IMR-90 (cell line): Measurements from ENCODE around the gene NCLN. TPM values are rescaled to one million over a fixed set of nuclear protein-coding genes. Genes with fewer than 3 reads are reported as not detected.
"Not testable (repeated sequence)": the region's sequence is repeated elsewhere in the genome, so short reads cannot be mapped to it uniquely, and the experiment has no call there.

ENCODE experiments used
- ATAC-seq: fragments of 200-7000 bp; cut with Tn5 transposase; 2 replicates; pipeline ENCODE4 v1.9.1; 2020; ENCODE audit warnings: low read depth, mild to moderate bottlenecking, moderate library complexity
- BruUV-seq: library from RNA; stranded (reverse); fragments of 400-500 nt; replicated peaks from 2 replicates; lab custom pipeline; 2021; lab: Mats Ljungman, UMichigan
- CTCF ChIA-PET: fragments of 300-600 bp; formaldehyde crosslinking; extraction: SDS; loops from one replicate; lab custom pipeline; 2021; ENCODE audit warnings: antibody characterized with exemption; lab: Yijun Ruan, JAX
- POLR2A ChIA-PET: fragments of 300-600 bp; sonication (Branson Sonifier 250); formaldehyde crosslinking; loops from one replicate; lab custom pipeline; 2022; ENCODE audit warnings: antibody characterized with exemption; ENCODE audit not compliant: unreplicated experiment; lab: Charles Lee
- DNase-seq: peaks from one replicate; pipeline ENCODE4 v3.0.0; 2013
- H2AFZ ChIP-seq: replicated peaks from 2 replicates; pipeline ENCODE3; 2013; ENCODE audit warnings: low read length, mild to moderate bottlenecking; ENCODE audit not compliant: poor library complexity
- H2AK5ac ChIP-seq: 2 replicates; pipeline ENCODE4 v1.6.1; 2013; ENCODE audit warnings: low read depth, low read length, inconsistent platforms
- H2AK9ac ChIP-seq: replicated peaks from 2 replicates; pipeline ENCODE3; 2013; ENCODE audit warnings: mild to moderate bottlenecking, low read depth, low read length, moderate library complexity; ENCODE audit not compliant: poor library complexity
- H2BK120ac ChIP-seq: 2 replicates; pipeline ENCODE4 v1.6.1; 2013; ENCODE audit warnings: low read depth, low read length, inconsistent platforms
- H2BK15ac ChIP-seq: 3 replicates; pipeline ENCODE4 v1.6.1; 2013; ENCODE audit warnings: low read depth, low read length, inconsistent platforms
- H2BK20ac ChIP-seq: 2 replicates; pipeline ENCODE4 v1.6.1; 2013; ENCODE audit warnings: low read depth, mild to moderate bottlenecking, inconsistent platforms, low read length, moderate library complexity
- H2BK5ac ChIP-seq: 2 replicates; pipeline ENCODE4 v1.6.1; 2013; ENCODE audit warnings: mild to moderate bottlenecking, low read depth, low read length, inconsistent platforms; ENCODE audit not compliant: poor library complexity, severe bottlenecking
- H3K14ac ChIP-seq: replicated peaks from 2 replicates; pipeline ENCODE4 v1.6.1; 2013; ENCODE audit warnings: low read depth, low read length, inconsistent platforms
- H3K18ac ChIP-seq: 2 replicates; pipeline ENCODE4 v1.6.1; 2013; ENCODE audit warnings: low read depth, low read length, control low read depth
- H3K23ac ChIP-seq: 2 replicates; pipeline ENCODE4 v1.6.1; 2013; ENCODE audit warnings: low read depth, low read length, inconsistent platforms
- H3K27ac ChIP-seq: 2 replicates; pipeline ENCODE4 v1.5.1; 2013; ENCODE audit warnings: mild to moderate bottlenecking, control low read depth, low read length; ENCODE audit not compliant: insufficient read depth
- H3K27me3 ChIP-seq: 2 replicates; pipeline ENCODE4 v1.6.1; 2013; ENCODE audit warnings: low read length; ENCODE audit not compliant: control insufficient read depth, insufficient read depth
- H3K36me3 ChIP-seq: 2 replicates; pipeline ENCODE4 v1.6.1; 2013; ENCODE audit warnings: low read length, mixed read lengths; ENCODE audit not compliant: control insufficient read depth, insufficient read depth
- H3K4ac ChIP-seq: 2 replicates; pipeline ENCODE4 v1.6.1; 2013; ENCODE audit warnings: low read depth, low read length, inconsistent platforms
- H3K4me1 ChIP-seq: 2 replicates; pipeline ENCODE4 v1.6.1; 2013; ENCODE audit warnings: low read length, mixed read lengths; ENCODE audit not compliant: control insufficient read depth, insufficient read depth
- H3K4me2 ChIP-seq: 2 replicates; pipeline ENCODE4 v1.6.1; 2013; ENCODE audit warnings: low read depth, mild to moderate bottlenecking, control low read depth, low read length, moderate library complexity
- H3K4me3 ChIP-seq: 2 replicates; pipeline ENCODE4 v1.5.1; 2013; ENCODE audit warnings: low read depth, mild to moderate bottlenecking, control low read depth, low read length, moderate library complexity; ENCODE audit not compliant: insufficient read depth
- H3K56ac ChIP-seq: 2 replicates; pipeline ENCODE4 v1.6.1; 2013; ENCODE audit warnings: low read length, inconsistent platforms; ENCODE audit not compliant: insufficient read depth; ENCODE audit errors: extremely low read depth
- H3K79me1 ChIP-seq, 2 experiments: 2 replicates each; pipeline ENCODE4 v1.6.1; 2013; ENCODE audit warnings: low read length in 2 of 2, inconsistent platforms in 1 of 2, low read depth in 1 of 2
- H3K9ac ChIP-seq: 2 replicates; pipeline ENCODE4 v1.6.1; 2013; ENCODE audit warnings: low read depth, low read length, control low read depth
- H3K9me1 ChIP-seq: 2 replicates; pipeline ENCODE4 v1.6.1; 2013; ENCODE audit warnings: low read length, inconsistent platforms; ENCODE audit not compliant: insufficient read depth
- H3K9me3 ChIP-seq: 2 replicates; pipeline ENCODE4 v1.6.1; 2013; ENCODE audit warnings: low read length; ENCODE audit not compliant: control insufficient read depth, insufficient read depth
- H4K20me1 ChIP-seq: 2 replicates; pipeline ENCODE4 v1.6.1; 2013; ENCODE audit warnings: low read length, inconsistent platforms; ENCODE audit not compliant: insufficient read depth
- H4K5ac ChIP-seq: 2 replicates; pipeline ENCODE4 v1.6.1; 2013; ENCODE audit warnings: mild to moderate bottlenecking, low read depth, low read length, control low read depth
- H4K8ac ChIP-seq, 2 experiments: 2 replicates each; pipeline ENCODE4 v1.6.1; 2013; ENCODE audit warnings: low read depth in 2 of 2, low read length in 2 of 2, control low read depth in 1 of 2, inconsistent platforms in 1 of 2
- H4K91ac ChIP-seq: 2 replicates; pipeline ENCODE4 v1.6.1; 2013; ENCODE audit warnings: low read depth, low read length, inconsistent platforms; ENCODE audit not compliant: insufficient read depth
- BHLHE40 ChIP-seq: fragments of 150-350 bp; IDR thresholded peaks from 2 replicates; pipeline ENCODE4 v1.6.1; 2016; ENCODE audit warnings: mild to moderate bottlenecking, low read depth, low read length
- CEBPB ChIP-seq: IDR thresholded peaks from 2 replicates; pipeline ENCODE4 v1.6.1; 2012; ENCODE audit warnings: low read depth, low read length, improper control_type of control experiment
- CHD1 ChIP-seq: IDR thresholded peaks from 2 replicates; pipeline ENCODE4 v1.6.1; 2012; ENCODE audit warnings: low read depth, low read length, improper control_type of control experiment
- FOS ChIP-seq: fragments of 150-350 bp; IDR thresholded peaks from 2 replicates; pipeline ENCODE4 v1.6.1; 2016; ENCODE audit warnings: low read depth, low read length
- MAFK ChIP-seq: IDR thresholded peaks from 2 replicates; pipeline ENCODE4 v1.6.1; 2012; ENCODE audit warnings: low read depth, low read length, improper control_type of control experiment
- MXI1 ChIP-seq: IDR thresholded peaks from 2 replicates; pipeline ENCODE4 v1.6.1; 2012; ENCODE audit warnings: low read depth, mild to moderate bottlenecking, low read length, moderate library complexity, borderline replicate concordance
- NFE2L2 ChIP-seq: fragments of 150-350 bp; IDR thresholded peaks from 2 replicates; pipeline ENCODE4 v1.6.1; 2016; ENCODE audit warnings: low read depth, mild to moderate bottlenecking, low read length
- POLR2A ChIP-seq: IDR thresholded peaks from 2 replicates; pipeline ENCODE4 v1.6.1; 2012; ENCODE audit warnings: mild to moderate bottlenecking, low read depth, low read length
- RAD21 ChIP-seq: IDR thresholded peaks from 2 replicates; pipeline ENCODE4 v1.6.1; 2012; ENCODE audit warnings: low read length, improper control_type of control experiment
- RCOR1 ChIP-seq: IDR thresholded peaks from 2 replicates; pipeline ENCODE4 v1.6.1; 2012; ENCODE audit warnings: mild to moderate bottlenecking, low read length, improper control_type of control experiment; ENCODE audit not compliant: insufficient replicate concordance
- SMC3 ChIP-seq: fragments of 150-350 bp; IDR thresholded peaks from 2 replicates; pipeline ENCODE4 v1.6.1; 2016; ENCODE audit warnings: low read depth, mild to moderate bottlenecking, antibody characterized with exemption, low read length, moderate library complexity
- USF2 ChIP-seq: fragments of 150-350 bp; IDR thresholded peaks from 2 replicates; pipeline ENCODE4 v1.6.1; 2017; ENCODE audit warnings: mild to moderate bottlenecking, antibody characterized with exemption, low read length, low read depth
- WGBS, 2 experiments: methylation state at CpG; one replicate each; pipeline versions ENCODE4 v1.1.5 to v1.1.7; 2013; ENCODE audit warnings: missing lambda C conversion rate in 2 of 2; ENCODE audit not compliant: insufficient read length in 1 of 2; ENCODE audit errors: extremely low coverage in 2 of 2; 5-methylcytosine and 5-hydroxymethylcytosine counted together
- dilution Hi-C: fragments of 300-500 bp; cut with HindIII; formaldehyde crosslinking; loops from one replicate; pipeline ENCODE4 v1.14.3; 2018; ENCODE audit warnings: low sequenced_read_pairs; ENCODE audit not compliant: unreplicated experiment
- in situ Hi-C: fragments of 300-500 bp; cut with MboI; formaldehyde crosslinking; loops from 3 replicates; pipeline ENCODE4 v1.14.3; 2019; ENCODE audit warnings: low sequenced_read_pairs, inconsistent platforms, mixed read lengths
- intact Hi-C: fragments of 100-400 bp; cut with micrococcal nuclease; formaldehyde crosslinking; loops from 2 replicates; pipeline ENCODE4 v1.10.0; 2022
- polyA plus RNA-seq, 3 experiments: library from polyadenylated mRNA; depleted of rRNA; stranded (reverse); fragments of >200 nt; gene quantifications; 2 replicates each; pipeline ENCODE4 v1.2.3, GENCODE V29; 2012; ENCODE audit warnings: low replicate concordance in 1 of 3
- total RNA-seq: library from RNA; depleted of rRNA; stranded (reverse); fragments of >200 nt; gene quantifications from 2 replicates; pipeline ENCODE4 v1.2.3, GENCODE V29; 2012

NCLN gene
- total and polyA plus RNA-seq, 2 of the 4 experiments (the other 2 are of a cell fraction), result 32.8 to 90.8 TPM

GRCh38 chr19:3220576-3220975 lies 34.8 kb downstream of the NCLN start:
- H3K9me3 ChIP-seq, result no peaks in the 10 kb centered on the region
- no peak for ATAC-seq

GRCh38 chr19:3221576-3221975 lies 35.8 kb downstream of the NCLN start:
- WGBS, 2 experiments, result 54% methylated on average over 2 of the region's 5 CpGs; no CpG with 5 or more reads in 1 of the 2 experiments
- not testable (repeated sequence) for ATAC-seq

More at GRCh38 chr19:3220576-3220975, 34.8 kb downstream of the NCLN start:
- dilution Hi-C loops (no loop called here), in situ Hi-C loops (no loop called here), intact Hi-C loops (no loop called here)
- Histone ChIP-seq H4K5ac (no peak overlapping the region), H3K4me3 (no peak overlapping the region), H3K23ac (no peak overlapping the region), H3K79me1 (no peaks in the 10 kb centered on the region), H3K36me3 (no peaks in the 10 kb centered on the region), H2AK9ac (no peak overlapping the region), H3K4me1 (peaks cover 2% of the 10 kb centered on the region; the same call in 1 of the 2 replicates), H3K9me1 (no peaks in the 10 kb centered on the region), H3K56ac (no peak overlapping the region), H3K9ac (no peak overlapping the region), H3K4ac (no peak overlapping the region), H2BK20ac (no peak overlapping the region), H3K18ac (no peak overlapping the region), H4K8ac (no peak overlapping the region), H2BK120ac (no peak overlapping the region), H3K27me3 (peaks cover 8% of the 10 kb centered on the region), H4K91ac (no peak overlapping the region), H2AFZ (no peak overlapping the region), H2AK5ac (no peak overlapping the region), H3K14ac (no peak overlapping the region), H4K20me1 (no peaks in the 10 kb centered on the region; the same call in 1 of the 2 replicates), H2BK5ac (no peak overlapping the region), H2BK15ac (no peak overlapping the region), H3K4me2 (no peak overlapping the region), H3K27ac (no peak overlapping the region)
- CTCF ChIA-PET, result no interaction called here
- POLR2A ChIA-PET, result no interaction called here
- no TSS peak for BruUV-seq
- 78% methylated on average over 7 of the region's 12 CpGs; no CpG with 5 or more reads in 1 of the 2 experiments for WGBS, 2 experiments
- DNase-seq, result no peak
- TF ChIP-seq USF2, result no peak
- no peak for TF ChIP-seq CHD1
- no peak for TF ChIP-seq NFE2L2
- no peak for TF ChIP-seq FOS
- no peak for TF ChIP-seq BHLHE40
- no peak for TF ChIP-seq POLR2A
- TF ChIP-seq CEBPB, result no peak
- TF ChIP-seq MXI1, result no peak
- no peak for TF ChIP-seq MAFK
- TF ChIP-seq RAD21, result no peak
- no peak for TF ChIP-seq SMC3
- TF ChIP-seq RCOR1, result no peak

More at GRCh38 chr19:3221576-3221975, 35.8 kb downstream of the NCLN start:
- H3K4ac ChIP-seq, BruUV-seq, H3K9me1 ChIP-seq, H2AK5ac ChIP-seq, H4K5ac ChIP-seq, H3K4me1 ChIP-seq, dilution Hi-C loops, H2BK5ac ChIP-seq, CTCF ChIA-PET, H3K14ac ChIP-seq, H3K4me3 ChIP-seq, H3K27ac ChIP-seq, intact Hi-C loops, H2BK20ac ChIP-seq, H2BK15ac ChIP-seq, POLR2A ChIA-PET, H2AFZ ChIP-seq, H4K8ac ChIP-seq, in situ Hi-C loops, H4K91ac ChIP-seq, H3K18ac ChIP-seq, DNase-seq, H3K9me3 ChIP-seq, H3K79me1 ChIP-seq, H3K36me3 ChIP-seq, H3K56ac ChIP-seq, H3K4me2 ChIP-seq, H3K23ac ChIP-seq, H4K20me1 ChIP-seq, H2BK120ac ChIP-seq, H3K9ac ChIP-seq, H2AK9ac ChIP-seq: not testable (repeated sequence)
- peaks cover 17% of the 10 kb centered on the region for H3K27me3 ChIP-seq
